HG03575 (cell line): ENCODE measurements around the gene WFIKKN2.
"Not testable (repeated sequence)": the region's sequence is repeated elsewhere in the genome, so short reads cannot be mapped to it uniquely, and the experiment has no call there.

Experiments
- ATAC-seq: cut with Tn5 transposase; IDR thresholded peaks from one replicate; pipeline ENCODE4 v1.9.1; 2021; ENCODE audit not compliant: unreplicated experiment, insufficient number of reproducible peaks, low FRiP score; ENCODE audit errors: extremely low read depth

Gene WFIKKN2

GRCh38 chr17:50835301-50836234, at the start of gene WFIKKN2:
TSS of gene WFIKKN2 (plus strand) at chr17:50835586. CDS start at chr17:50835938, 352 bp downstream.
- no peak for ATAC-seq

GRCh38 chr17:50785946-50786570, 49.3 kb upstream of the WFIKKN2 start:
- no peak for ATAC-seq

- ATAC-seq: no peak
Measured at GRCh38 chr17:50787106-50787505, 48.3 kb upstream of the WFIKKN2 start.

GRCh38 chr17:50790618-50791017, 44.8 kb upstream of the WFIKKN2 start:
- no peak for ATAC-seq

- ATAC-seq: no peak
Measured at GRCh38 chr17:50792132-50792531, 43.3 kb upstream of the WFIKKN2 start.

GRCh38 chr17:50793007-50793406, 42.4 kb upstream of the WFIKKN2 start:
- ATAC-seq: no peak

- no peak for ATAC-seq
Measured at GRCh38 chr17:50794361-50794760, 41.0 kb upstream of the WFIKKN2 start.

GRCh38 chr17:50797135-50797810, 38.1 kb upstream of the WFIKKN2 start:
- no peak for ATAC-seq

- no peak for ATAC-seq
Measured at GRCh38 chr17:50798424-50799288, 36.7 kb upstream of the WFIKKN2 start.

GRCh38 chr17:50799582-50799981, 35.8 kb upstream of the WFIKKN2 start:
- no peak for ATAC-seq

GRCh38 chr17:50800196-50800700, 35.1 kb upstream of the WFIKKN2 start:
- no peak for ATAC-seq

GRCh38 chr17:50802609-50803571, 32.5 kb upstream of the WFIKKN2 start:
- no peak for ATAC-seq

GRCh38 chr17:50803676-50804075, 31.7 kb upstream of the WFIKKN2 start:
- no peak for ATAC-seq

GRCh38 chr17:50804749-50805475, 30.5 kb upstream of the WFIKKN2 start:
- ATAC-seq: not testable (repeated sequence)

- ATAC-seq: no peak
Measured at GRCh38 chr17:50805486-50805885, 29.9 kb upstream of the WFIKKN2 start.

- ATAC-seq: no peak
Measured at GRCh38 chr17:50806141-50806643, 29.2 kb upstream of the WFIKKN2 start.

GRCh38 chr17:50807009-50807408, 28.4 kb upstream of the WFIKKN2 start:
- no peak for ATAC-seq
